ENCODE measurements around the gene HOXD13. TPM values are rescaled to one million over a fixed set of nuclear protein-coding genes. Genes with fewer than 3 reads are reported as not detected.

HOXD13 gene
- total and polyA plus RNA-seq, 7 experiments from 2014 or later, result not detected

DNA sequence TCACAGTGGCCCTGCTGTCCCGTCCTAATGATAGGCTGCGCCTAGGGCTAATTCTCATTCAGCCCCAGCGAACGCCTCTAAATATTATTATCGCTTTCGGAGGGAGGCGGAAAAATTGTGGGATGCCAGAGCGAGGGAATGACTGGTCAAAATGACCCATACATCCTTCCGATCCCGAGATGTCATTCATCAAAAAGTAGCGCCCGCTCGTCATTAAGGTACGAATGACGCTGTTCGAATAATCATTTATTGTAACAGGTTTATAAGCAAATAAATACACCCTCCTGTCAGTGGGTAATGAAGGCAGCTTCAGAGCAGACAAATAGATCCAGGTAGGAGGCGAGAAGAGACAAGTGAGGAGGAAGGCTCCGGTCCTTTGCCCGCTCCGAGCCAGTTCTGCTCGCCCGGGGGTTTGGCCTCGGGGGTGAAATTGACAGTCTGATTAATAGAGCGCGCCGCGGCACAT lies 8.7 kb upstream of the HOXD13 start, which contains the start of gene EVX2:
Gene EVX2, minus strand, starts transcription at position 167 of the 466 bp plus-strand sequence. CDS start 186 bp downstream, outside the sequence.
- Histone ChIP-seq H3K27ac (ENCODE audit: low read depth, low read length) (no peak within 1 kb of the TSS), H3K4me3 (ENCODE audit: low read length) (no peak within 1 kb of the TSS), H3K27me3 (ENCODE audit: control insufficient read depth in 2 of 2, insufficient read depth in 2 of 2, low read length in 2 of 2) (peaks cover 43 to 86% of the 10 kb centered on the region in 2 donors), H3K9me3 (ENCODE audit: control insufficient read depth in 2 of 3, low read length in 3 of 3) (peaks cover 0 to 60% (median 13%) of the 10 kb centered on the region in 3 experiments), H3K4me1 (ENCODE audit: control insufficient read depth in 2 of 2, insufficient read depth in 2 of 2, low read length in 2 of 2) (peaks cover 0 to 7% of the 10 kb centered on the region in 2 donors), H3K36me3 (ENCODE audit: control insufficient read depth in 2 of 3, insufficient read depth in 3 of 3, low read length in 3 of 3) (no peaks in the 10 kb centered on the region)
- intact Hi-C loops (cut with micrococcal nuclease), result loop anchor here (2.0 to 10.0 kb wide), 2 partner anchors 45 to 1749 kb away; partner anchors contain the start of genes HOXD8 (in 1 of the 2) and SP9 (in 1 of the 2)
- H3K27me3 Mint-ChIP-seq, result peaks cover 66 to 88% (median 77%) of the 10 kb centered on the region in 5 donors
- peak within 1 kb of the TSS; percentile 28 to 98 (median 82) for H3K27ac Mint-ChIP-seq
- peaks cover 3 to 84% (median 44%) of the 10 kb centered on the region in 11 donors for H3K9me3 Mint-ChIP-seq
- DNase-seq, result no peak
- peak within 1 kb of the TSS in 9 of 10 donors; percentile 20 to 76 (median 57) for H3K4me3 Mint-ChIP-seq
- ChIA-PET CTCF (no interaction called here), POLR2A (no interaction called here)
- H3K4me1 Mint-ChIP-seq, result peaks cover 0 to 29% (median 23%) of the 10 kb centered on the region in 7 donors
- ATAC-seq, result no peak
- H3K36me3 Mint-ChIP-seq, result peaks cover 0 to 39% (median 2%) of the 10 kb centered on the region in 5 donors

DNA sequence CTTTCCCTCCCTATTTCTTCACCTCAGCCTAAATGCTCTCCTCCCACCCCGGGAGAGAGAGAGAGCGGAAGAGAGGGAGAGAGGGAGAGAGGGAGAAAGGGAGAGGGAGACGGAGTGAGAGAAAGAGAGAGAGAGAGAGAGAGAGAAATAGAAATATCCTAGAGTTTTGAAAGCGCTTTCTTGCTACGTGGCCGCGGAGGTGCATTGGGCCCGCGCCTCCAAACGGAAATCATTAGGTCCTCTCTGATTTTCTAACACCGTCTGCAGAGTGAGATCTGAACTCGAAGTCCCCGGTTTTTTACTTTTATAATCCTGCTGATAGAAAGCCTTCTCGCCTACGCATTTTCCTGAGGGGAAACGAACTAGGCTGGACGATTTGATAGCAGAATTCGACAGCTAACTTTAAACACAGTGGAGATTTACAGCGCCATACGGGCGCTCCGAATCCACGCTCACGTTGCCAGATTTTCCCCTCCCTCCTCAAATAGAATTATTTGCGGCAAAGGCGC lies 7.9 kb upstream of the HOXD13 start:
- POLR2A ChIA-PET, result no interaction called here
- Histone ChIP-seq H3K27me3 (ENCODE audit: control insufficient read depth in 2 of 2, insufficient read depth in 2 of 2, low read length in 2 of 2) (peaks cover 42 to 85% of the 10 kb centered on the region in 2 donors), H3K27ac (ENCODE audit: low read depth, low read length) (no peak overlapping the region), H3K4me1 (ENCODE audit: control insufficient read depth in 2 of 2, insufficient read depth in 2 of 2, low read length in 2 of 2) (peaks cover 0 to 2% of the 10 kb centered on the region in 2 donors), H3K36me3 (ENCODE audit: control insufficient read depth in 2 of 3, insufficient read depth in 3 of 3, low read length in 3 of 3) (no peaks in the 10 kb centered on the region), H3K9me3 (ENCODE audit: control insufficient read depth in 2 of 3, low read length in 3 of 3) (peaks cover 0 to 52% (median 13%) of the 10 kb centered on the region in 3 experiments), H3K4me3 (ENCODE audit: low read length) (no peak overlapping the region)
- H3K27me3 Mint-ChIP-seq, result peaks cover 65 to 88% (median 76%) of the 10 kb centered on the region in 5 donors
- CTCF ChIA-PET, result no interaction called here
- intact Hi-C loops (cut with micrococcal nuclease), result loop anchor here (2.0 to 10.0 kb wide), 3 partner anchors 44 to 1750 kb away; partner anchors contain the start of genes HOXD8 (in 1 of the 2) and SP9 (in 1 of the 2)
- DNase-seq (no peak), ATAC-seq (no peak)
- H3K27ac Mint-ChIP-seq, result peak overlapping the region; percentile 28 to 98 (median 82)
- peaks cover 2 to 75% (median 38%) of the 10 kb centered on the region in 11 donors for H3K9me3 Mint-ChIP-seq
- H3K36me3 Mint-ChIP-seq, result peaks cover 0 to 38% (median 0%) of the 10 kb centered on the region in 5 donors
- peak overlapping the region in 6 of 10 donors; percentile 5 to 69 (median 44) for H3K4me3 Mint-ChIP-seq
- H3K4me1 Mint-ChIP-seq, result peaks cover 0 to 22% (median 15%) of the 10 kb centered on the region in 7 donors

DNA sequence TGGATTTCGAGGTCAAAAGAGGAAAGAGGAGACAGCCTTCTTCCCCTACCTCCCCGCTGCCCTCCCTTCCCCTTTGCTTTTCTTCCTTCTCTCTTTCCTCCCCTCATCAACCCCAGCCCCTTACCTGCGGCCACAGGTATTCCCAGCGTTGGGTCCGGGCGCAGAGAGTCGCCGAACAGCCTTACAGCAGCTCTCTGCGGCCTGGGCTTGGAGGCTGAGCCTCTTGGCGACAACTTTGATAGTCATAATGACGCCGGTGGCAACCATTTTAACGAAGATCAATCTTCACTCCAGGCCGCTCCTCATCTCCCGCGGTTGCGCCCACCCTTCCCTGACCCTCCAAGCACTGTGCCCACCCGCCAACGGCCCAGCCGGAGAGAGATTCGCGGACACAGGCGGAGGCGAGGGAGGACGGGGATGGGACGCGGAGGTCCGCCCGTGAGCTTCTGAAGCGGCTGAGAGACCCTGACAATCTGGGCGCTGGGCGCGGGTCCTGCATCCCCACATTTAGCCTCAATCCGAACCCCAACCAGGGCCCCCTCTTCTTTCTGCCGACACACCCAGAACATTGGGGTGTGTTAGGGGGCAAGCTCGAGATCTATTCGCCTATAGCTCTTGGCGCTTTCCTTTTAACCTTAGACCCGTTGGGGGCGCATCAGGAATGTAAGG lies 7.3 kb upstream of the HOXD13 start:
- Mint-ChIP-seq H3K27ac (peak overlapping the region in 8 of 9 donors; percentile 40 to 98 (median 80)), H3K27me3 (peaks cover 70 to 93% (median 80%) of the 10 kb centered on the region in 5 donors), H3K36me3 (peaks cover 0 to 38% (median 0%) of the 10 kb centered on the region in 5 donors), H3K4me1 (peaks cover 0 to 22% (median 14%) of the 10 kb centered on the region in 7 donors), H3K9me3 (peaks cover 2 to 75% (median 38%) of the 10 kb centered on the region in 11 donors), H3K4me3 (peak overlapping the region in 5 of 10 donors; percentile 16 to 69 (median 48))
- CTCF ChIA-PET, result no interaction called here
- Histone ChIP-seq H3K27ac (ENCODE audit: low read depth, low read length) (no peak overlapping the region), H3K4me1 (ENCODE audit: control insufficient read depth in 2 of 2, insufficient read depth in 2 of 2, low read length in 2 of 2) (no peaks in the 10 kb centered on the region), H3K9me3 (ENCODE audit: control insufficient read depth in 2 of 3, low read length in 3 of 3) (peaks cover 0 to 51% (median 13%) of the 10 kb centered on the region in 3 experiments), H3K4me3 (ENCODE audit: low read length) (no peak overlapping the region), H3K27me3 (ENCODE audit: control insufficient read depth in 2 of 2, insufficient read depth in 2 of 2, low read length in 2 of 2) (peaks cover 45 to 89% of the 10 kb centered on the region in 2 donors), H3K36me3 (ENCODE audit: control insufficient read depth in 2 of 3, insufficient read depth in 3 of 3, low read length in 3 of 3) (no peaks in the 10 kb centered on the region)
- no peak for DNase-seq
- POLR2A ChIA-PET, result interaction anchor here (0.8 kb wide), 1 partner anchor 10 kb away, joined by 3 read pairs; no protein-coding TSS in a partner anchor
- intact Hi-C loops (cut with micrococcal nuclease), result loop anchor here (2.0 to 10.0 kb wide), 3 partner anchors 44 to 1750 kb away; partner anchors contain the start of genes HOXD8 (in 1 of the 2) and SP9 (in 1 of the 2)
- no peak for ATAC-seq

DNA sequence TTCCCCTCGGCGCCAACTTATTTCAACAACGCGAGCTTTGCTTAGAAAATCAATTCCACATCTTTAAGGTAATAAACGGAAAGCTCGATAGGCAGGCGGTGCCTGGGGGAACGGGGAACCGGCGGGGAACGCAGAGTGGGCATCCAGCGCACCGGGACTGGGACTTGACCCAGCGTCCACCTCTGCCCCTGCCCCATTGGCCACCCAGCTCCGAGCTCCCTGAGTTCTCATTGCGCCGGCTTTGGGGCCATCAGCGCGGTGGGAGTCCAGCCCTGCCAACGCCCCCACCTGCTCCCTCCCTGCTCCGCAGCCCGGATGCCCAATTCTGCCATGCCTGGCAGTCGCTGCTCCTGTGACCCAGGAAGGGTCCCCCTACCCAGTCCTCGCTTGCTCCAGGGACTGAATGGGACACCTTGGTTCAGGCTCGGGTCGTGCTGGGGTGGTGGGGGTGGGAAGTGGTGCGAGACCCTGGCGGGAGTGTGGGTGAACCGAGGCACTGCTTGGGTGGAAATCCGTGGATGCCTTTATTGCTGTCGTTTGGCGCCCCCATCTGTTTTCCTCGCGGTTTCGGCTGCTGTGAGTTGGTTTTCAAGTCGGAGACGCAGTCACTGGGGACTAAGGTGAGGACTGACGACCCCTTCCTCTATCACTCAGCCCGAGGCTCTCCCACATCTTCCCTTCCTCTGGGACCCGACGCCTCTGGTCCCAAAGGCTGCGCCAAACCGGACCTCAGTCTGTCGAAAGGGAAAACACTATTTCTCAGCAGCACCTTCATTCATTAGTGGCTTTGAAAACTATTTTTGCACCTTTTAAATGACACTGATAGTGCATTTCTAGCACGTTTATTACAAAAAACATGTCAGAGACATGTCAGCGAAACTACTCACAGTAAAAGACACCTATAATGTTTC lies 6.4 kb upstream of the HOXD13 start:
- Histone ChIP-seq H3K9me3 (ENCODE audit: control insufficient read depth in 2 of 3, low read length in 3 of 3) (peaks cover 0 to 45% (median 13%) of the 10 kb centered on the region in 3 experiments), H3K4me3 (ENCODE audit: low read length) (no peak overlapping the region), H3K27me3 (ENCODE audit: control insufficient read depth in 2 of 2, insufficient read depth in 2 of 2, low read length in 2 of 2) (peaks cover 42 to 92% of the 10 kb centered on the region in 2 donors), H3K36me3 (ENCODE audit: control insufficient read depth in 2 of 3, insufficient read depth in 3 of 3, low read length in 3 of 3) (no peaks in the 10 kb centered on the region), H3K27ac (ENCODE audit: low read depth, low read length) (no peak overlapping the region), H3K4me1 (ENCODE audit: control insufficient read depth in 2 of 2, insufficient read depth in 2 of 2, low read length in 2 of 2) (no peaks in the 10 kb centered on the region)
- ATAC-seq (no peak), DNase-seq (no peak)
- H3K4me3 Mint-ChIP-seq, result peak overlapping the region in 6 of 10 donors; percentile 9 to 73 (median 49)
- POLR2A ChIA-PET, result interaction anchor here (0.8 kb wide), 1 partner anchor 9 kb away, joined by 3 read pairs; no protein-coding TSS in a partner anchor
- H3K4me1 Mint-ChIP-seq, result peaks cover 0 to 21% (median 12%) of the 10 kb centered on the region in 7 donors
- intact Hi-C loops (cut with micrococcal nuclease), result loop anchor here (2.0 to 10.0 kb wide), 3 partner anchors 43 to 1751 kb away; partner anchors contain the start of genes HOXD8 (in 1 of the 2) and SP9 (in 1 of the 2)
- peaks cover 73 to 96% (median 82%) of the 10 kb centered on the region in 5 donors for H3K27me3 Mint-ChIP-seq
- H3K27ac Mint-ChIP-seq, result peak overlapping the region in 8 of 9 donors; percentile 23 to 98 (median 78)
- peaks cover 0 to 39% (median 0%) of the 10 kb centered on the region in 5 donors for H3K36me3 Mint-ChIP-seq
- H3K9me3 Mint-ChIP-seq, result peaks cover 2 to 75% (median 35%) of the 10 kb centered on the region in 11 donors
- CTCF ChIA-PET, result no interaction called here

DNA sequence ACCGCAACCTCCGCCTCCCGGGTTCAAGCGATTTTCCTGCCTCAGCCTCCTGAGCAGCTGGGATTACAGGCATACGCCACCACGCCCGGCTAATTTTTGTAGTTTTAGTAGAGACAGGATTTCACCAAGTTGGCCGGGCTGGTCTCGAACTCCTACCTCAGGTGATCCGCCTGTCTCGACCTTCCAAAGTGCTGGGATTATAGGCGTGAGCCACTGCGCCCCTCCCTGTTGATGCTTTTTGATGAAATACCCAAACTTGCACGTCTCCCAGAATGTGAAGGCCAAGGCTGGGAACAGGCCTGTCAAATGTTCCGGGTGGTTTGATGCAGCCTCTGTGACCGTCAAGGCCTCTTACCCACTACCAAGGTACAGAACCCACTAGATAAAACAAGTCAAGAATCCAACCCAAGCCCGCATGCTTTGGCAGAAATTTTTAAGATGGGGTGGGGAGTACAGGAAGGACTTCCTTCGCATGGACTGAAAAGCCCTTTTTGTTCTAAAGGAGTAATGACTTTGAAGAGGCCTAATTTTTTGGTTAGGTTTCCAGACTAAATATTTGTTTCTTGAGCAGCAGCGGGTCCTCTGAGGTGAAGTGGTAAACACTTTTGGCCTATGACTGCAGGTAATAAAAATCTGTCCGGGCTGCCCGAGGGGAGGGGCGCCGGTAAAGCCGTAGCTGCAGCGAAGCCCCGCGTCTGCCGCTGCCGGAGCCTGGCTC lies 5.0 kb upstream of the HOXD13 start:
- no peak overlapping the region for H3K4me3 ChIP-seq (ENCODE audit: low read length)
- no peaks in the 10 kb centered on the region for H3K4me1 ChIP-seq (ENCODE audit: control insufficient read depth in 2 of 2, insufficient read depth in 2 of 2, low read length in 2 of 2)
- no peaks in the 10 kb centered on the region for H3K36me3 ChIP-seq (ENCODE audit: control insufficient read depth in 2 of 3, insufficient read depth in 3 of 3, low read length in 3 of 3)
- ChIA-PET CTCF (no interaction called here), POLR2A (no interaction called here)
- H3K27me3 ChIP-seq (ENCODE audit: control insufficient read depth in 2 of 2, insufficient read depth in 2 of 2, low read length in 2 of 2), result peaks cover 38 to 87% of the 10 kb centered on the region in 2 donors
- Mint-ChIP-seq H3K9me3 (peaks cover 2 to 75% (median 31%) of the 10 kb centered on the region in 11 donors), H3K4me1 (peaks cover 6 to 31% (median 17%) of the 10 kb centered on the region in 7 donors), H3K4me3 (peak overlapping the region in 7 of 10 donors; percentile 9 to 79 (median 64)), H3K27me3 (peaks cover 81 to 96% (median 85%) of the 10 kb centered on the region in 5 donors), H3K36me3 (peaks cover 0 to 38% (median 3%) of the 10 kb centered on the region in 5 donors), H3K27ac (peak overlapping the region in 6 of 9 donors; percentile 41 to 98 (median 64))
- no peak overlapping the region for H3K27ac ChIP-seq (ENCODE audit: low read depth, low read length)
- no peak for DNase-seq
- intact Hi-C loops (cut with micrococcal nuclease), result loop anchor here in 1 of 2 donors (5.0 to 10.0 kb wide), 2 partner anchors 45 to 1753 kb away; partner anchors contain the start of gene SP9
- H3K9me3 ChIP-seq (ENCODE audit: control insufficient read depth in 2 of 3, low read length in 3 of 3), result peaks cover 0 to 32% (median 13%) of the 10 kb centered on the region in 3 experiments
- ATAC-seq, result no peak
